Osteocyte (in vitro differentiated cells): ENCODE measurements around the gene SHC2. TPM values are rescaled to one million over a fixed set of nuclear protein-coding genes. Genes with fewer than 3 reads are reported as not detected.
"Not testable (repeated sequence)": the region's sequence is repeated elsewhere in the genome, so short reads cannot be mapped to it uniquely, and the experiment has no call there.

Experiments
- DNase-seq: peaks from one replicate; pipeline ENCODE4 v3.0.0; 2021; ENCODE audit warnings: mixed read lengths; ENCODE audit not compliant: unreplicated experiment; ENCODE audit errors: extremely low spot score
- H3K27ac Mint-ChIP-seq: one replicate; pipeline ENCODE4 v1.8.0; 2021; ENCODE audit warnings: mild to moderate bottlenecking, mixed read lengths; ENCODE audit not compliant: unreplicated experiment
- H3K27me3 Mint-ChIP-seq: one replicate; pipeline ENCODE4 v1.8.0; 2021; ENCODE audit warnings: mixed read lengths; ENCODE audit not compliant: unreplicated experiment
- H3K36me3 Mint-ChIP-seq: one replicate; pipeline ENCODE4 v1.8.0; 2021; ENCODE audit warnings: mixed read lengths; ENCODE audit not compliant: unreplicated experiment
- H3K4me1 Mint-ChIP-seq: one replicate; pipeline ENCODE4 v1.8.0; 2021; ENCODE audit warnings: mixed read lengths; ENCODE audit not compliant: unreplicated experiment
- H3K4me3 Mint-ChIP-seq: one replicate; pipeline ENCODE4 v1.8.0; 2021; ENCODE audit warnings: mild to moderate bottlenecking, moderate library complexity, mixed read lengths; ENCODE audit not compliant: unreplicated experiment
- H3K9me3 Mint-ChIP-seq: one replicate; pipeline ENCODE4 v1.8.0; 2021; ENCODE audit warnings: mixed read lengths; ENCODE audit not compliant: unreplicated experiment
- total RNA-seq: library from RNA; stranded (reverse); gene quantifications from 2 replicates; pipeline ENCODE4 v1.2.1, GENCODE V29; 2021
- TF ChIP-seq, protein P1 (sequence below): fragments of 200-600 bp; sonication (generic); IDR thresholded peaks from 2 replicates; pipeline ENCODE4 v1.5.0; 2021; ENCODE audit warnings: antibody characterized with exemption, mild to moderate bottlenecking, moderate library complexity

SHC2 gene
- total RNA-seq, 1 donor from 2014 or later = 61.7 TPM

DNA sequence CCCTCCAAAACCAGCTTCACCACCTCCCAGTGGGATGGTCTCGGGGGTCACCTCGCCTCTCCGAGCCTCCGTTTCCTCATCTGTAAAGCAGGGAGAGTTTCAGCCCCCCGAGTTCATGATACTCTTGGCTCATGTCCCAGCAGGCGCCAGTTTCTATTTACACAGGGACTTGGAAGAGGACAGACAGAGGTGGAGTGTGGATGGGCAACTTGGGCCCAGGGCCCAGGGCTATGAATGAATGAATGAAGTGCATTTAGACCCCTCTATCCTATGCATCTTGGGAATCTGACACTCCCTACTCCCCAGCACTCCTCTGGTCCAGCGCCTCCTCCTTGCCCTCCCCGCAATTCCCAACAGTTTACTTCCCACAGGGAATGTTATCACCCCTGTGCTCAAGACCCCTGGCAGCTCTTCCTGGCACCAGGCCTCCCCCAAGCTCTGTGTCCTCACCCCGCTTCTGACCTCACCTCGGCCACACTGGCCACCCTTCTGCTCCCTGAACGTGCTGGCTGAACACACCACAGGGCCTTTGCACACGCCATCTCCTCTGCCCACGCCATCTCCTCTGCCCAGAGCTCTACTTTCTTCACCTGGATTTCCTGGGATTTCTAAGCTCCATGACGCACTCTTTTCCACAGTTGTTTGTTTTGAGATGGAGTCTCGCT lies 46.9 kb downstream of the SHC2 start:
- peaks cover 5% of the 10 kb centered on the region for H3K27me3 Mint-ChIP-seq
- TF ChIP-seq, protein P1, sequence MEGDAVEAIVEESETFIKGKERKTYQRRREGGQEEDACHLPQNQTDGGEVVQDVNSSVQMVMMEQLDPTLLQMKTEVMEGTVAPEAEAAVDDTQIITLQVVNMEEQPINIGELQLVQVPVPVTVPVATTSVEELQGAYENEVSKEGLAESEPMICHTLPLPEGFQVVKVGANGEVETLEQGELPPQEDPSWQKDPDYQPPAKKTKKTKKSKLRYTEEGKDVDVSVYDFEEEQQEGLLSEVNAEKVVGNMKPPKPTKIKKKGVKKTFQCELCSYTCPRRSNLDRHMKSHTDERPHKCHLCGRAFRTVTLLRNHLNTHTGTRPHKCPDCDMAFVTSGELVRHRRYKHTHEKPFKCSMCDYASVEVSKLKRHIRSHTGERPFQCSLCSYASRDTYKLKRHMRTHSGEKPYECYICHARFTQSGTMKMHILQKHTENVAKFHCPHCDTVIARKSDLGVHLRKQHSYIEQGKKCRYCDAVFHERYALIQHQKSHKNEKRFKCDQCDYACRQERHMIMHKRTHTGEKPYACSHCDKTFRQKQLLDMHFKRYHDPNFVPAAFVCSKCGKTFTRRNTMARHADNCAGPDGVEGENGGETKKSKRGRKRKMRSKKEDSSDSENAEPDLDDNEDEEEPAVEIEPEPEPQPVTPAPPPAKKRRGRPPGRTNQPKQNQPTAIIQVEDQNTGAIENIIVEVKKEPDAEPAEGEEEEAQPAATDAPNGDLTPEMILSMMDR = no peak
- DNase-seq = no peak
- no peaks in the 10 kb centered on the region for H3K9me3 Mint-ChIP-seq
- H3K4me1 Mint-ChIP-seq = peaks cover 6% of the 10 kb centered on the region
- H3K4me3 Mint-ChIP-seq = no peak overlapping the region
- no peak overlapping the region for H3K27ac Mint-ChIP-seq
- peaks cover 8% of the 10 kb centered on the region for H3K36me3 Mint-ChIP-seq

DNA sequence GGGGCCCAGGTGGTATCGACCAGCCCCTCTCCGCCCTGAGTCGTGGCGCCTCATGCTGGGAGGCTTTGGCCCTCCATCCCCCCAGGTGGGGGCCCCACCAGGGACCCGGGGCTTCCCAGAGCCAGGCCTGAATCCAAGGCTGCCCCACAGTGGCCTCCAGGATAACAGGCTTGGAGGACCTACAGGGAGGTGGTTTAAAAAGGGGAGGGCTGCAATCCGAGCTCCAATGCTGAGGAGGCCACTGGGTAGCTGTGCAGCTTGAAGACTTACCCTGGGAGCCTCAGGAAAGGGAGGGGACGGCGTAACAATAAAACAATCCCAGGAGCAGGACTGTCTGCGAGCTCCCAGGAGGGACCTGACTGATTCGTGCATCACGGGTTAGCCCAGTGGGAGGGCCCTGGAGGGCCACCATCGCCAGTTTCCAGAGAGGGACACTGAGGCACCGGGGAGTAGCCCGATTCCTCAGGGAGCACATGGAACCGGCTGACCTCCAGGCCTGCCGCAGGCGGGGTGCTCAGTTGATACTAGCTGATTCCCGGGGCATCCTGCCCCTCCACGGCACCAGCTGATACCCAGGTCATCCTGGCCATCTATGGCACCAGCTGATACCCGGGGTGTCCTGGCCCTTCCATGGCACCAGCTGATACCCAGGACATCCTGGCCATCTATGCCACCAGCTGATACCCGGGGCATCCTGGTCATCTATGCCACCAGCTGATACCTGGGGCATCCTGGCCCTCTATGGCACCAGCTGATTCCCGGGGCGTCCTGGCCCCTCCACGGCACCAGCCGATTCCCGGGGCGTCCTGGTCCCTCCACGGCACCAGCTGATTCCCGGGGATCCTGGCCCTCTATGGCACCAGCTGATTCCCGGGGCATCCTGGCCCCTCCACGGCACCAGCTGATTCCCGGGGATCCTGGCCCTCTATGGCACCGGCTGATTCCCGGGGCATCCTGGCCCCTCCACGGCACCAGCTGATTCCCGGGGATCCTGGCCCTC lies 48.2 kb downstream of the SHC2 start:
- DNase-seq = no peak
- H3K27ac Mint-ChIP-seq = no peak overlapping the region
- TF ChIP-seq, protein P1 = no peak
- no peak overlapping the region for H3K4me3 Mint-ChIP-seq
- peaks cover 5% of the 10 kb centered on the region for H3K27me3 Mint-ChIP-seq
- peaks cover 6% of the 10 kb centered on the region for H3K4me1 Mint-ChIP-seq
- no peaks in the 10 kb centered on the region for H3K9me3 Mint-ChIP-seq
- H3K36me3 Mint-ChIP-seq = peaks cover 4% of the 10 kb centered on the region

DNA sequence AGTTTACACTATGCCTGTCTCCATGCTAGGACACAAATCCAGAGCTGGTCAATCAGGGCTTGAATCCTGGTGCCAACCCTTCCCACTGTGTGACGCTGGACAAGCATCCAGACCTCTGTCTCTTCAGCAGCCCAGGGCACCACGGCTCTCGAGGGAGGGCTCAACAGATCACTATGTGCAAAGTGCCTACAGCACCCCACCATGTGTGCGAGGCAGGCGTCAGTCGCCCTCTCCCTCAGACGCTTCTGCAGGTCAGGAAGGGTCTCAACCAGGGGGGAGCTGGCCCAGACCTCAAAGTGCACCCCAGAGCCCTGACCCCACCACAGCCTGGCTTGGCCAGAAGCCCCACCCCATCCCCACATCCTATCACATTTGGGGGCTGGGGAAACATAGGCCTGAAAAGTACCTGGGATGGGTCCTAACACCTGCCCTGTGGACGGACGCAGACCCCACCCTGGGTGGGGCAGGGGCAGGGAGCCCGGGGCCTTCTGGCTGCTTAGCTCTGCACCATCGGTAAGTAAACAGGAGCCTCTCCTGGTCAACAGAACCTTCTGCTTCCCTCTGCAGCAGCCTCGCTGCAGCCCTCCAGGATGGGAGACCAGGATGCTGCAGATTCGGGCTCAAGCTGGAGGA lies 49.0 kb downstream of the SHC2 start:
- TF ChIP-seq, protein P1 = no peak
- Mint-ChIP-seq H3K27ac (no peak overlapping the region), H3K4me3 (no peak overlapping the region), H3K4me1 (peaks cover 6% of the 10 kb centered on the region), H3K9me3 (no peaks in the 10 kb centered on the region), H3K27me3 (peaks cover 5% of the 10 kb centered on the region), H3K36me3 (peaks cover under 1% of the 10 kb centered on the region)
- DNase-seq = no peak

GRCh38 chr19:411121-411722 lies 49.6 kb downstream of the SHC2 start:
- not testable (repeated sequence) for H3K27ac Mint-ChIP-seq, H3K4me3 Mint-ChIP-seq, H3K9me3 Mint-ChIP-seq

GRCh38 chr19:410243-410781 lies 50.5 kb downstream of the SHC2 start:
- DNase-seq = no peak
- H3K36me3 Mint-ChIP-seq = no peaks in the 10 kb centered on the region
- H3K9me3 Mint-ChIP-seq = no peaks in the 10 kb centered on the region
- no peak overlapping the region for H3K27ac Mint-ChIP-seq
- TF ChIP-seq, protein P1 = no peak
- peaks cover 6% of the 10 kb centered on the region for H3K4me1 Mint-ChIP-seq
- H3K4me3 Mint-ChIP-seq = no peak overlapping the region
- H3K27me3 Mint-ChIP-seq = peaks cover 5% of the 10 kb centered on the region

More at GRCh38 chr19:411121-411722, 49.6 kb downstream of the SHC2 start:
- not testable (repeated sequence) for DNase-seq, H3K27me3 Mint-ChIP-seq, H3K36me3 Mint-ChIP-seq, H3K4me1 Mint-ChIP-seq
